MM.1S (cell line): ENCODE results near the gene RPS2.

Source experiments
- EZH2 ChIP-seq: fragments of 300-600 bp; sonication (generic); optimal IDR thresholded peaks from 2 replicates; pipeline ENCODE3; 2017; ENCODE audit warnings: low read depth, mild to moderate bottlenecking, antibody characterized with exemption, low read length, mixed read lengths
- TF ChIP-seq, protein P1 (sequence below): fragments of 300-600 bp; sonication (generic); IDR thresholded peaks from 2 replicates; pipeline ENCODE4 v1.5.1; 2016; ENCODE audit warnings: antibody characterized with exemption, low read length, mixed read lengths

DNA sequence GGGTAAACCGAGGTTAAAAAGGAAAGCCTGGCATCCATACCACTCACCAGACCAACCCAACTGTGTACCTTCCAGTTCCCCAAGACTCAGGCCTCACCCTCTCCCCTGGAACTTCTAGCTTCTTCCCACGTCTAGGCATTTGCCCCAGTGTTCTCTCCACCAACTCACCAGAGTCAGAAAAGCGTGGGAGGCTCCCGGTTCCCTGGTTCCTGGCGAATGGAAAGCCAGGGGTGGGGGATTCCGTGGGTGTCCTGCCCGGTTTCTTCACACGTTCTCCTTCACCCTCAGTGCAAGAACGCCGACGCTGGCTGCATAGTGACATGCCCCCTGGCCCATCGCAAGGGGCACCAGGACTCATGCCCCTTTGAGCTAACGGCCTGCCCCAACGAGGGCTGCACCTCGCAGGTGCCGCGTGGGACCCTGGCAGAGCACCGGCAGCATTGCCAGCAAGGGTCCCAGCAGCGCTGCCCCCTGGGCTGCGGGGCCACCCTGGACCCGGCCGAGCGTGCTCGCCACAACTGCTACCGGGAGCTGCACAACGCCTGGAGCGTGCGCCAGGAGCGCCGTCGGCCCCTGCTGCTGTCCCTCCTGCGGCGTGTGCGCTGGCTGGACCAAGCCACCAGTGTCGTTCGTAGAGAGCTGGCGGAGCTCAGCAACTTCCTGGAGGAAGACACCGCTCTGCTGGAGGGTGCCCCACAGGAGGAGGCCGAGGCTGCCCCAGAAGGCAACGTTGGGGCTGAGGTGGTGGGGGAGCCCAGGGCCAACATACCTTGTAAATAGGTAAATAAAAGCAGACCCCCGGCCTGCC is 3.7 kb upstream of the RPS2 start:
- TF ChIP-seq, protein P1, sequence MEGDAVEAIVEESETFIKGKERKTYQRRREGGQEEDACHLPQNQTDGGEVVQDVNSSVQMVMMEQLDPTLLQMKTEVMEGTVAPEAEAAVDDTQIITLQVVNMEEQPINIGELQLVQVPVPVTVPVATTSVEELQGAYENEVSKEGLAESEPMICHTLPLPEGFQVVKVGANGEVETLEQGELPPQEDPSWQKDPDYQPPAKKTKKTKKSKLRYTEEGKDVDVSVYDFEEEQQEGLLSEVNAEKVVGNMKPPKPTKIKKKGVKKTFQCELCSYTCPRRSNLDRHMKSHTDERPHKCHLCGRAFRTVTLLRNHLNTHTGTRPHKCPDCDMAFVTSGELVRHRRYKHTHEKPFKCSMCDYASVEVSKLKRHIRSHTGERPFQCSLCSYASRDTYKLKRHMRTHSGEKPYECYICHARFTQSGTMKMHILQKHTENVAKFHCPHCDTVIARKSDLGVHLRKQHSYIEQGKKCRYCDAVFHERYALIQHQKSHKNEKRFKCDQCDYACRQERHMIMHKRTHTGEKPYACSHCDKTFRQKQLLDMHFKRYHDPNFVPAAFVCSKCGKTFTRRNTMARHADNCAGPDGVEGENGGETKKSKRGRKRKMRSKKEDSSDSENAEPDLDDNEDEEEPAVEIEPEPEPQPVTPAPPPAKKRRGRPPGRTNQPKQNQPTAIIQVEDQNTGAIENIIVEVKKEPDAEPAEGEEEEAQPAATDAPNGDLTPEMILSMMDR = no peak
- no peak for TF ChIP-seq EZH2
